Measurements from ENCODE around the gene WWOX.

Gene WWOX

GRCh38 chr16:79099716-79100115 lies 1000.3 kb downstream of the WWOX start:
- DNase-seq (ENCODE audit: low read depth) = no peak

GRCh38 chr16:79100447-79100846 lies 1001.0 kb downstream of the WWOX start:
- DNase-seq (ENCODE audit: low read depth) = no peak

- no peak for DNase-seq (ENCODE audit: low read depth)
Observed at GRCh38 chr16:79101491-79101890, 1002.0 kb downstream of the WWOX start.

- no peak for DNase-seq (ENCODE audit: low read depth)
Observed at GRCh38 chr16:79104567-79104966, 1005.1 kb downstream of the WWOX start.

- DNase-seq (ENCODE audit: low read depth) = no peak
Observed at GRCh38 chr16:79107301-79107700, 1007.8 kb downstream of the WWOX start.

- no peak for DNase-seq (ENCODE audit: low read depth)
Observed at GRCh38 chr16:79109771-79110170, 1010.3 kb downstream of the WWOX start.

GRCh38 chr16:79110242-79110641 lies 1010.8 kb downstream of the WWOX start:
- no peak for DNase-seq (ENCODE audit: low read depth)

- no peak for DNase-seq (ENCODE audit: low read depth)
Observed at GRCh38 chr16:79110953-79111352, 1011.5 kb downstream of the WWOX start.

- DNase-seq (ENCODE audit: low read depth) = no peak
Observed at GRCh38 chr16:79112462-79112861, 1013.0 kb downstream of the WWOX start.

GRCh38 chr16:79113826-79114225 lies 1014.4 kb downstream of the WWOX start:
- no peak for DNase-seq (ENCODE audit: low read depth)

- no peak for DNase-seq (ENCODE audit: low read depth)
Observed at GRCh38 chr16:79114759-79115158, 1015.3 kb downstream of the WWOX start.

GRCh38 chr16:79121906-79122305 lies 1022.5 kb downstream of the WWOX start:
- no peak for DNase-seq (ENCODE audit: low read depth)

GRCh38 chr16:79122343-79122742 lies 1022.9 kb downstream of the WWOX start:
- no peak for DNase-seq (ENCODE audit: low read depth)

- no peak for DNase-seq (ENCODE audit: low read depth)
Observed at GRCh38 chr16:79124016-79124756, 1024.7 kb downstream of the WWOX start.

GRCh38 chr16:79127766-79128165 lies 1028.3 kb downstream of the WWOX start:
- DNase-seq (ENCODE audit: low read depth) = no peak

GRCh38 chr16:79128706-79129105 lies 1029.3 kb downstream of the WWOX start:
- DNase-seq (ENCODE audit: low read depth) = no peak

GRCh38 chr16:79130616-79131015 lies 1031.2 kb downstream of the WWOX start:
- no peak for DNase-seq (ENCODE audit: low read depth)

- no peak for DNase-seq (ENCODE audit: low read depth)
Observed at GRCh38 chr16:79131321-79132075, 1032.0 kb downstream of the WWOX start.

GRCh38 chr16:79132701-79133100 lies 1033.2 kb downstream of the WWOX start:
- no peak for DNase-seq (ENCODE audit: low read depth)

- no peak for DNase-seq (ENCODE audit: low read depth)
Observed at GRCh38 chr16:79134300-79134699, 1034.8 kb downstream of the WWOX start.

- DNase-seq (ENCODE audit: low read depth) = no peak
Observed at GRCh38 chr16:79136955-79137354, 1037.5 kb downstream of the WWOX start.

- no peak for DNase-seq (ENCODE audit: low read depth)
Observed at GRCh38 chr16:79137426-79137939, 1038.0 kb downstream of the WWOX start.

- DNase-seq (ENCODE audit: low read depth) = no peak
Observed at GRCh38 chr16:79139799-79140198, 1040.3 kb downstream of the WWOX start.

All from activated T-helper 9 cell treated with anti-CD3 and anti-CD28 coated beads, Interleukin-2, amount 50 U/mL, for 16 hours (primary cell).